NCI-H1105 treated with DMSO at 0.1 percent for 48 hours (cell line): ENCODE results near the gene ICE1.
"Not testable (repeated sequence)": the region's sequence is repeated elsewhere in the genome, so short reads cannot be mapped to it uniquely, and the experiment has no call there.

Experiments used
- DNase-seq: peaks from one replicate; lab custom pipeline; 2025; lab: John Stamatoyannopoulos, UW

ICE1 gene

DNA sequence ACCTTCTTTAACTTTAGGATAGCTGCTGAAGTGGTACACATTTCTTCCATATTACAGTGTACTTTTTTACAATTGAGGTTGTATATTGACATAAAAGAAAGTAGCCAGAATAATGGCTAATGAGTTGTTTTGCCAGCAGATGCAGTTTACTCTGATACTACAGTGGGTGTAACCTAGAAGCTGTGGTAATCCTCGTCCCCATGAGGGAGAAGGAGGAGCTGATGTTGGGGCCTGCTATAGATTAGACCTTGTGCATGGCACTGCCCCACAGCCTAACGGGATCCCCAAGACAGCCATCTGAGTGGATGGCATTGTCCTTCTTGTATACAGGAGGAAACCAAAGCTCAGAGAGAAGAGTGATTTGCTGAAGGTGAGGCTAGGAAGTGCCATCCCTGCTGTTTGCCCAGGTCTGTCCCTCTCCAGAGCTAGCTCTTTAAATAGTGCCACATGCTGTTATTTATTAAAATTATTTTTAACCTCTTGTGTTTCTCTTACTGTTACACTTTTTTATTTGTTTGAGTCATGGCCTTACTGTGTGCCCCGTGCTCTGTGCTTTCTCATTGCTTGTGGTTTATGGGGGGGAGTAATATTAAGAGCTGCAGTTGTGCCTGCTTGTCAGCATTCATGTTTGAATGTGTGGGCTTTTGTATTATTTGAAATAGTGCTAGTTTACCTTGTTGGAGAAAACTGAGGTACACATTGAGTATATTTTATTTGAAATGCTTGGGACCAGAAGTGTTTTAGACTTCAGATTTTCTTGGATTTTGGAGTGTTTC lies 65.3 kb downstream of the ICE1 start:
- no peak for DNase-seq

DNA sequence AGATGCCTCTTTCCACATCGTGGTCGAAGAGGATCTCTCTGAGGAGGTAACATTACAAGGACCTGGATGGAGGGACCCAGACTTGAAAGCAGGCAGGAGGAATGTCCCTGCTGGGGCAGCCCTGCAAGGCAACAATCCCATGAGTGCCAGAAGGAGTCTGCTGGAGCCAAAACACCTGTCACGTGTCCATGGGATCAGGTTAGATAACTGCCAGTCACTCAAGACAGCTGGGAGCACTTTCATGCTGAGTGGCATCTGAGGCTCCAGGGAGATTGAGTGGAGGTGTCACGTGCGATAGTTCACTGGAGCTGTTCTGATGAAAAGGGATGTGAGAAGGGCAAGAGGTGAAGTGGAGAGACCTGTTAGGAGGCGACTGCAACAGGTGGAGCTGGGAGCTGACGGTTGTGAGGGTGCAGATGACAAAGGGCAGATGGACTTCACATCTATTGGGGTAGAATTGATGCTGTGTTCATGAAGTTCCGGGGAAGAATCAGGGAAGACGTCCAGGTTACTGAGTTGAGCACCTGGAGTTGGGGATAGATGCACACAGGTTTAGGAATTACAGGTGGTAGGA lies 68.4 kb downstream of the ICE1 start:
- peak; percentile 81 for DNase-seq

GRCh38 chr5:5492087-5492933 lies 69.8 kb downstream of the ICE1 start:
- peak; percentile 76 for DNase-seq

- DNase-seq = not testable (repeated sequence)
Measured at GRCh38 chr5:5492934-5493271, 70.4 kb downstream of the ICE1 start.

DNA sequence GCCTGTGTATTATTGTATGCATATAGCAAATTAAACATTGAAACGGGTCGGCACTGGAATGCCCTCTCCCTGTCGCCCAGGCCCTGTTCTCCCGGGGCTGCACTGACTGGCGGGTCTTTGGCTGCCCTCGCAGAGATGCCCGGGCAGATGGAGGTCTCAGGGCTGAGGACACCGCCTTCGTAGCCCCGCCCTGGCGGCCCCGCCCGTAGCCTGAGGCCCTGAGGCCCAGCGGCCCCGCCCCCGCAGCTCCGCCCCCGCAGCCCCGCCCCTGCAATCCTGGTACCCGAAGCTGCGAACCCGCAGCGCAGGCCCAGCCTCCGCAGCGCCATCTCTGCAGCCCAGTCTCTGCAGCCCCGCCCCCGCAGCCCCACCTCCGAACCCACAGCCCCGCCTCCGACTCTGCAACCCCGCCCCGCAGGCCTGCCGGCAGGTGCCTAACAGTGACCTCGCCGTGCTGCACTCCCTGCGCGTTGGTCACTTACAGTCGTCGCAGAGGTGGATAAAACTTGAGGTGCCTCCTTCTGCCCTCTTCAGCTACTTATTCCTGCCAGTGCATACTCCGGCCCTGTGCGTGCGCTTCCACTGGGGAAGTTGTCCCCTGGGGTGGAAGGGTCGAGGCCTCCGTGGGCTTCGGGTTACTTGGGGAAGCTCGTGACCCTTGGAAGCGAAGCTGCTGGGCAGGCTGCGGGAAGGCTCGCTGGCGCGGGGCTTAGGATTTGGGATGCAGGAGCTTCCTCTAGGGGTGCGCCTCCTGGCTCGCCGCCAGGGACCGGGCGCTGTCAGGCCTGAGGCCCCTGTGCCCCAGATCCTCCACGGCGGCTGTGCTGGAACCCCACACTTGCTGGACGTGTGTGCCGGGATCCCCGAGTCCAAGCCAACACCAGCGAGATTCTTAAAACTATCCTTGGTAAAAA lies 72.3 kb downstream of the ICE1 start:
- no peak for DNase-seq

GRCh38 chr5:5497152-5497788 lies 74.8 kb downstream of the ICE1 start:
- DNase-seq = peak; percentile 67

- no peak for DNase-seq
Measured at GRCh38 chr5:5499442-5499841, 77.0 kb downstream of the ICE1 start.

- DNase-seq = no peak
Measured at GRCh38 chr5:5504325-5504724, 81.8 kb downstream of the ICE1 start.

DNA sequence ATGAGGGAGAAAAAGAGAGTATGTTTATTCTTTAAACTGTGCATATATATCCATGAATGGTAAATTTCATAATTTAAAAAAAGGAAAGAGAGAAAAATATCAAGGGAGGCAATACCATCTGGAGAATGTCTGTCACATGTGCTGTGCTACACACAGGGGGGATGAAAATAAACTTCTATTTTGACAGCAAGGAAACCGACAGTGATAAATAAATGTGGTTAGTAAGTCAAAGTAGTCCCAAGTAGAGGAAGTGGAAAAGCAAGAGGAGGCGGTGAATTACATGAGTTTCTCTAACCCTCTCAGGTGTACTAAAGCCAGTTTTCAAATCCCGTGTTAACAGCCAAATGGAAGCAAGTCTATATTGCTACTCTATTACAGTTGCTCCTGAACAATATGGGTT lies 83.3 kb downstream of the ICE1 start:
- DNase-seq = no peak

- DNase-seq = no peak
Measured at GRCh38 chr5:5508391-5508790, 85.9 kb downstream of the ICE1 start.

GRCh38 chr5:5511904-5512416 lies 89.5 kb downstream of the ICE1 start:
- no peak for DNase-seq

DNA sequence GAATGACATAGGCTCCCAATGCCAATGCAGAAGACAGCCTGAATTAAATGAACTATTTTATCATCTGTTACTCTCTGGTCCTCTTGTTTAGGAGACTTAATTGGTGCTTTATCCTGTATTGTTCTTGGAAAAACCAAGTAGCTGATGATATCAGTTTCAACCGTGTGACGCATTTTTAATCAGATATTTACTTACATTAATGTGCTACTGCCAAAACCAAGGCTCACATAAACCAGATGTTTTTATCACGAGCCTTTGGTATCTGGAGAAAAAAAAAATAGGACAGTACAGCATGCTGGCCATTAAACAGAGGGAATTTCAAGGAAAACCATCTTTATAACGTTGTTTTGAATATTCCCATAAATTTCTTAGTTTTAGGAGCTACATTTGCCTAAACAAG lies 90.1 kb downstream of the ICE1 start:
- DNase-seq = no peak

DNA sequence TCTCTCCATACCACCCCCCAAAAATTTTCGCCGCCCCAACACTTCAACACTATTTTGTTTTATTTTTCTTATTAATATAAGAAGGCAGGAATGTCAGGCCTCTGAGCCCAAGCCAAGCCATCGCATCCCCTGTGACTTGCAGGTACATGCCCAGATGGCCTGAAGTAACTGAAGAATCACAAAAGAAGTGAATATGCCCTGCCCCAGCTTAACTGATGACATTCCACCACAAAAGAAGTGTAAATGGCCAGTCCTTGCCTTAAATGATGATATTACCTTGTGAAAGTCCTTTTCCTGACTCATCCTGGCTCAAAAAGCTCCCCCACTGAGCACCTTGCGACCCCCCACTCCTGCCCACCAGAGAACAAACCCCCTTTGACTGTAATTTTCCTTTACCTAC lies 98.1 kb downstream of the ICE1 start:
- not testable (repeated sequence) for DNase-seq

GRCh38 chr5:5521029-5521428 lies 98.6 kb downstream of the ICE1 start:
- no peak for DNase-seq

DNA sequence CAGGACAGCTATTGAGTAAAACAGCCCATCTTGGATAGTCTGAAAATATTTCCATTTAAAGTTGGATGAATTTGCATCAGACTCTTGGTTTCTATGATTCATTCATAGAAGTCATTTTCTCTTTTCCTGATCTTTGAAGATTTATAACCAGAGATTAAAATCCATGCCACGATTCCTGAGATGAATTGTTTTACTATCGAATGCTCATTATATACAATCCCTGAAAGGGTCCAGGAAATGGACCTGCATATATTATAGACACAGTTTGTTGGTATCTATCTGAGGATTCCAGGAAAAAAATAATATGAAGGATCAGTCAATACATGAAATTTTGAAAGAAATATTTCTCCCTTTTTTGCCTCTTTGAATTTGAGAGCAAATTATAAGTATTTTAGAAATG lies 99.0 kb downstream of the ICE1 start:
- DNase-seq = no peak

DNA sequence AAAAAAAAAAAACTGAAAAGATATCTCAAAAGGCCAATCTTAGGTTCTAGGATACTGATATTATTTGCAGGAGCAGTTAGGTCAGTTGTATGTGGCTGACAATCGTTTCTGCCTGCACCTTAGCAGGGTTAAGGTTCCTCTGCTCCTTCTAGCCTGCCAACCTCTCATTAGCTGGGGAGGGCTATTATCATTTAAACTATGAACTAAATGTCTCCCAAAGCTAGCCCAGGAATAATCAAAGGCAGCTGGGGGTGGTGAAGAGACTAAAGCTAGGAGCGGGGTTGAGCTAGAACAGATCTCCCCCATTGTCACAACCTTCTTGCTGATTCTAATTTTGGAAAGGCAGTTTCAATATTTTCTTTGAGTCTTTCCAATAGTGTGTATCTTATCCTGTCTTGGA lies 99.9 kb downstream of the ICE1 start:
- DNase-seq = no peak

DNA sequence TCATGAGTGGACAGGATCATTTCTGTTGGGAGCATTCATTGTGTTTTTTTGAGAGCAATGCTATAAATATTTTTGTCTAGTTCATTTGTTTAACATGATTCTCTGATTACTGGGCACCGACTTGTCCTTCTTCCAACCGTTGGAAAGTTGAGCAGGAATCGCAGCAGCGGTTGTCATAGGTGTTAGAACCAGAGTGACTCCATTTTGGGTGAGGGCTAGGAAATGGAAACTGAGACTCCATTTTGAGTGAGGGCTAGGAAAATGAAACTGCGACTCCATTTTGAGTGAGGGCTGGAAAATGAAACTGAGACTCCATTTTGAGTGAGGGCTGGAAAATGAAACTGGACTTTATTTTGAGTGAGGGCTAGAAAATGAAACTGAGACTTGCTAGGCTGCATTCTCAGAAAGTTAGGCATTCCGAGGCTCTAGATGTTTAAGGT lies 100.6 kb downstream of the ICE1 start:
- DNase-seq = no peak

DNA sequence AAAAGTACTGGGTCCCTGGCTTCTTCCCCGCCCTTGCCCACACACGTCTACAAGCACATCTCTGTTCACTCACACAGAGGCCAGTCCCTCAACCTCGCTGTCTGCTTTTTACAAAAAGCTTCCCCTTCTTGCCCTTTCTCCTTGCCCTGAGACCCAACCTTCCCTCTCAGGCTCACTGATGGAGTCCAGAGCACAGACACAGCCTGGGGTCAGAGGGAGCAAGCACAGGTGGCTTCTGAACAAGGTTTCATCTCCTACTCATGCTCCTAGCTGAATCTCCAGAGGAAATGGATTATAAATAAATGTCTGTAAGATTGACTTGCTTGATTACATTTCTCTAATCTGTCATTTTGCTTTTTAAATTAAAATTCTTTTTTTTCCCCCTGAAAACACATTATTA lies 101.8 kb downstream of the ICE1 start:
- DNase-seq = no peak

- no peak for DNase-seq
Measured at GRCh38 chr5:5531371-5531770, 108.9 kb downstream of the ICE1 start.

DNA sequence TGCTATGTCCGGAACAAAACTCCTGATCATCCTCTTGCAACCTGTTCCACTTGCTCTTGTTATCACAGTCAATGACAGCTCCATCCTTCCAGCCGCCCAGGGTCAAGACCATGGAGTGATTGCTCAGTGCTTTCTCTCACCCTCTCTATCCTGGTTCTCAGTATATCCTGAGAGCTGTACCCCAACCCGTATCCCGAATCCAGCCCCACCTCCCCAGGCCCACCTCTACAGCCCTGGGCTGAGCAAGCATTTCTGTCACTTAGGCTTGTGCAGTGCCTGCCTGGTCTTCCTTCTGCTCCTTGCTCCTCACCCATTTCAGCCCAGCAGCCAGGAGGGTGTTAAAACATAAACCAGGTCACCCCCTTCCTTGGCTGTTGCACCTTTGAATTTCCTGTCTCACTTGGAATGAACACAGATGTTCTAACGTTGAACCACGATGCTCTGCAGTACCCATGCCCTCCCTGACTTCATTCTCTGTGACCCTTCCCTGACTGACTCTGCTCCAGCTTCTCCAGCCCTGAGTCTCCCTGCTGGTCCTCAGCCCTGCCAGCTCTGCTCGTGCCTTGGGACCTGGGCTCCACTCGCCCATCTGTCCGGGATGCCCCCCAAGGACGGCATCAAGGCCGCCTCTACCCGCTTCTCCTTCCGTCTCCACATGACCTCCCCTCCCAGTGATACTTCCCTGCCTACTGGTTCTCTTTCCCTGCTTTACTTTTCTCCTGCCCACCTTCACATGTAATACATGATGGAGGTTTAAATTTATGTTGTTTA lies 110.0 kb downstream of the ICE1 start:
- DNase-seq = no peak
